Liver (tissue), 9 donors: Measurements from ENCODE around the gene NAXE. TPM values are rescaled to one million over a fixed set of nuclear protein-coding genes. Genes with fewer than 3 reads are reported as not detected.
"Not testable (repeated sequence)": the region's sequence is repeated elsewhere in the genome, so short reads cannot be mapped to it uniquely, and the experiment has no call there.

ENCODE experiments used
- DNase-seq: peaks from one replicate; pipeline ENCODE4 v3.0.0-alpha.2; 2017; ENCODE audit warnings: low spot score
- H3K27ac ChIP-seq, 2 donors: one replicate each; pipeline ENCODE4 v1.7.0; 2013; ENCODE audit warnings: inconsistent platforms in 2 of 2, low read length in 2 of 2, control low read depth in 1 of 2, low read depth in 1 of 2, mild to moderate bottlenecking in 1 of 2
- H3K27me3 ChIP-seq, 4 donors: one replicate each; pipeline versions ENCODE4 v1.6.1 to v1.7.0; 2013; ENCODE audit warnings: low read length in 3 of 4, inconsistent platforms in 1 of 4, mild to moderate bottlenecking in 1 of 4, moderate library complexity in 1 of 4; ENCODE audit not compliant: control insufficient read depth in 4 of 4, insufficient read depth in 4 of 4
- H3K36me3 ChIP-seq, 4 donors: one replicate each; pipeline versions ENCODE4 v1.6.1 to v1.7.0; 2013; ENCODE audit warnings: low read length in 3 of 4, mild to moderate bottlenecking in 3 of 4, low read depth in 1 of 4, moderate library complexity in 1 of 4; ENCODE audit not compliant: control insufficient read depth in 4 of 4, insufficient read depth in 3 of 4
- H3K4me1 ChIP-seq, 4 donors: one replicate each; pipeline versions ENCODE4 v1.6.1 to v1.7.0; 2013; ENCODE audit warnings: low read length in 3 of 4, mild to moderate bottlenecking in 3 of 4, moderate library complexity in 1 of 4; ENCODE audit not compliant: control insufficient read depth in 4 of 4, insufficient read depth in 4 of 4
- H3K4me3 ChIP-seq, 3 donors: one replicate each; pipeline versions ENCODE4 v1.6.1 to v1.7.0; 2013; ENCODE audit warnings: low read length in 3 of 3, control low read depth in 1 of 3, low read depth in 1 of 3, mild to moderate bottlenecking in 1 of 3
- H3K9ac ChIP-seq, 2 donors: one replicate each; pipeline ENCODE4 v1.7.0; 2013; ENCODE audit warnings: low read length in 2 of 2, mild to moderate bottlenecking in 2 of 2, moderate library complexity in 2 of 2, control low read depth in 1 of 2, low read depth in 1 of 2
- H3K9me3 ChIP-seq, 4 donors: one replicate each; pipeline versions ENCODE4 v1.6.1 to v1.7.0; 2013; ENCODE audit warnings: low read length in 3 of 4; ENCODE audit not compliant: control insufficient read depth in 4 of 4
- ATF3 ChIP-seq: IDR thresholded peaks from 2 replicates; pipeline ENCODE4 v1.6.1; 2016; ENCODE audit warnings: antibody characterized with exemption
- CTCF ChIP-seq: fragments of 150-350 bp; IDR thresholded peaks from 2 replicates; pipeline ENCODE4 v1.5.1; 2017; ENCODE audit warnings: improper control_type of control experiment, low read depth, low read length; ENCODE audit not compliant: missing input control
- FOXA1 ChIP-seq: IDR thresholded peaks from 2 replicates; pipeline ENCODE4 v1.6.1; 2016; ENCODE audit warnings: antibody characterized with exemption
- HNF4G ChIP-seq: IDR thresholded peaks from 2 replicates; pipeline ENCODE4 v1.6.1; 2016; ENCODE audit warnings: antibody characterized with exemption
- JUND ChIP-seq, 2 donors: IDR thresholded peaks; 2 replicates each; pipeline ENCODE4 v1.6.1; 2016; ENCODE audit warnings: antibody characterized with exemption in 2 of 2
- RXRA ChIP-seq, 2 donors: IDR thresholded peaks; 2 replicates each; pipeline ENCODE4 v1.6.1; 2017 to 2018; ENCODE audit warnings: antibody characterized with exemption in 2 of 2, mild to moderate bottlenecking in 1 of 2
- YY1 ChIP-seq: IDR thresholded peaks from 2 replicates; pipeline ENCODE4 v1.6.1; 2016; ENCODE audit warnings: antibody characterized with exemption, mild to moderate bottlenecking
- ZBTB33 ChIP-seq: IDR thresholded peaks from 2 replicates; pipeline ENCODE4 v1.6.1; 2016; ENCODE audit warnings: antibody characterized with exemption
- WGBS: extraction: QIAGEN DNeasy Blood & Tissue Kit; methylation state at CpG from one replicate; pipeline ENCODE4 v1.1.7; 2013; 5-methylcytosine and 5-hydroxymethylcytosine counted together
- polyA plus RNA-seq, 2 donors: library from polyadenylated mRNA; stranded (reverse) in 1 of 2; unstranded in 1 of 2; fragments of 200-250 nt in 1 of 2; fragments of >200 nt in 1 of 2; fragmentation: Nextera tagmentation in 1 of 2; extraction: Ambion mirVana in 1 of 2; gene quantifications; one replicate each; pipeline versions ENCODE4 v1.2.1 to v1.2.3, GENCODE V29; 2013 to 2015
- total RNA-seq, 2 donors: library from RNA; depleted of rRNA; stranded (reverse); fragments of >200 nt; gene quantifications; one replicate each; pipeline ENCODE4 v1.2.3, GENCODE V29; 2014
- donor health status: healthy.
- donor health status: healthy.
- donor health status: healthy.
- donor health status: healthy.
- donor health status: healthy.

The NAXE gene
- total and polyA plus RNA-seq, 4 donors = 20.6 to 73.8 (median 46.9) TPM

- Histone ChIP-seq H3K9me3 (no peaks in the 10 kb centered on the region), H3K4me3 (no peak overlapping the region), H3K4me1 (no peaks in the 10 kb centered on the region), H3K36me3 (no peaks in the 10 kb centered on the region), H3K9ac (no peak overlapping the region), H3K27me3 (no peaks in the 10 kb centered on the region), H3K27ac (no peak overlapping the region)
- DNase-seq = no peak
- TF ChIP-seq HNF4G (no peak), RXRA (IDR thresholded peaks at IDR 0.05) (peak in 1 of 2 donors; percentile 62), CTCF (no peak)
- 75% methylated on average over 6 of the region's 6 CpGs for WGBS
These were observed 39.7 kb upstream of the NAXE start for GRCh38 chr1:156551869-156552268.

- H3K27ac ChIP-seq = no peak overlapping the region
- 78% methylated on average over 5 of the region's 5 CpGs for WGBS
These were observed 39.1 kb upstream of the NAXE start for GRCh38 chr1:156552518-156552917.

GRCh38 chr1:156552937-156553336 is 38.6 kb upstream of the NAXE start:
- H3K9me3 ChIP-seq, H3K36me3 ChIP-seq, H3K4me1 ChIP-seq, H3K4me3 ChIP-seq, H3K27me3 ChIP-seq, H3K9ac ChIP-seq, DNase-seq, H3K27ac ChIP-seq: not testable (repeated sequence)
- 75% methylated on average over 4 of the region's 4 CpGs for WGBS

More at GRCh38 chr1:156552518-156552917, 39.1 kb upstream of the NAXE start:
- H3K9ac ChIP-seq = no peak overlapping the region
- TF ChIP-seq JUND (IDR thresholded peaks at IDR 0.05) (no peak), ZBTB33 (no peak), ATF3 (no peak), YY1 (no peak)
- no peak overlapping the region for H3K4me3 ChIP-seq
- no peak for DNase-seq
- H3K27me3 ChIP-seq = no peaks in the 10 kb centered on the region
- H3K9me3 ChIP-seq = no peaks in the 10 kb centered on the region
- no peaks in the 10 kb centered on the region for H3K4me1 ChIP-seq
- no peaks in the 10 kb centered on the region for H3K36me3 ChIP-seq

GRCh38 chr1:156553860-156554485 is 37.6 kb upstream of the NAXE start:
- 97% methylated on average over 6 of the region's 6 CpGs for WGBS
- H3K9me3 ChIP-seq = no peaks in the 10 kb centered on the region
- H3K4me3 ChIP-seq = no peak overlapping the region
- no peaks in the 10 kb centered on the region for H3K4me1 ChIP-seq
- no peak for DNase-seq
- H3K36me3 ChIP-seq = no peaks in the 10 kb centered on the region
- TF ChIP-seq FOXA1 = no peak
- H3K27ac ChIP-seq = no peak overlapping the region
- H3K9ac ChIP-seq = no peak overlapping the region
- H3K27me3 ChIP-seq = no peaks in the 10 kb centered on the region
